AG08395 (cell line): ENCODE data around the gene SMCO3.

ENCODE experiments used
- DNase-seq: peaks from one replicate; pipeline ENCODE4 v3.0.0; 2012; ENCODE audit warnings: mixed read lengths, low spot score

SMCO3 gene

DNA sequence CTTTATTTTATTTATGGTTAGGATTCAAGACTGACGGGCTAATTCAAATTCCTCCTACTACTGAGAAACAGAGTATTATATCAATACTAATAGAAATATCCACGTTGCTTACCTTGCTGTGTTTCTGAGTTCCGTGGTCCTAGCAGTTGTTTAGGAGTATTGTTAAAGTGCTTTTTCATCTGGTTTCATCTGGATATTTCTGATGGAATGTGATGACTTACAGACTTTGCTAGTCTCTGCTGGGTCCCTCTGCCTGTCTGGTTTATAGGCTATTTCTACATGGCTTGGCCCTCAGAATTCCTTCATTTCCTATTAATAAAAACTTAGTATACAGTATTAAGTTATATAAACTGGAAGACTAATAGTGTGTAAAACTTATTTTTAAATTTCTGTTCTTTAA is at the start of gene SMCO3:
Gene SMCO3, minus strand, starts transcription at position 169 of the 400 bp plus-strand sequence. CDS start 7,502 bp downstream, outside the sequence.
- no peak for DNase-seq

DNA sequence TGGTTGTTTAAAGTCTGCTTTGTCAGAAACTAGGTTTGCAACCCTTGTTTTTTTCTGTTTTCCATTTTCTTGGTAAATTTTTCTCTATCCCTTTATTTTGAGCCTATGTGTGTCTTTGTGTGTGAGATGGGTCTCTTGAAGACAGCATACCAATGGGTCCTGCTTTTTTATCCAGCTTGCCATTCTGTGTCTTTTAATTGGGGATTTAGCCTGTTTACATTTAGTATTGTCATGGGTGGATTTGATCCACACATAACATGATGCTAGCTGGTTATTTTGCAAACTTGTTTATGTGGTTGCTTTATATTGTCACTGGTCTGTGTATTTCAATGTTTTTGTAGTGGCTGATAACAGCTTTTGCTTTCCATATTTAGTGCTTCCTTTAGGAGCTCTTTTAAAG is 46.5 kb upstream of the SMCO3 start:
- DNase-seq = no peak

DNA sequence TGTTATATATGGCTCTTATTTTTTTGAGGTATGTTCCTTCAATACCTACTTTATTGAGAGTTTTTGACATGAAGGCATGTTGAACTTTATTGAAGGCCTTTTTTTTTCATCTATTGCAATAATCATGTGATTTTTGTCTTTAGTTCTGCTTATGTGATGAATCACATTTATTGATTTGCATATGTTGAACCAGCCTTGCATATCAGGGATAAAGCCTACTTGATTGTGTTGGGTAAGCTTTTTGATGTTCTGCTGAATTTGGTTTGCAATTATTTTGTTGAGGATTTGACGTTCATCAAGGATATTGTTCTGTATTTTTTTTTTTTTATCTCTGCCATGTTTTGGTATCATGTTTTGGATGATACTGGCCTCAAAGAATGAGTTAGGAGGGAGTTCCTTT is 44.5 kb upstream of the SMCO3 start:
- no peak for DNase-seq

DNA sequence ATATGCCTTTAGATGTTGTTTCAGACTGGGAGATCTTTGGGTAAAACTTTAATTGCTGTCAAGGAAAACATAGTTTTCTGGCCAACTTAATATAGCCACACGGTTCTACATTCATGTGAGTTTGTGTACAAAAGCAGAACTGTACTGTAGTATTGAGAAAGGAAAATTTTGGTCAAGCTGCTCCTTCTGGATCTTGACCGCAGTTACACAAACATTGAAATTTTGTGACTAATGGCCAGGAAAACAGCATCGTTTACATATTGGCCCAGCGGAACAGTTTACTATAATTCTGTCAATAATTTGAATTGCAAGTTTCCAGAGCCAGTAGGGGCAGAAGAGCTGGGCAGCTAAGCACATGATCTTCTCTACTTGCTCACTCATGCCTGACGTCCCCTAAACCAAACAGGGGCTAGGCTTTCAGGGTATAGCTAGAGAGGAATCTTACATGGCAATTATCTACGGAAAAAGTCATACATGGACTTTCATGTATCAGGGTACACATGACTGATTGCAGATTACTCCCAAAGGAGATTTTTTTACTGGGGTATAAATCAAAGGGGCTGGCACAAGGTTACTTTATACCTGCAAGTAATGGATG is 40.7 kb upstream of the SMCO3 start:
- peak; percentile 32 for DNase-seq

DNA sequence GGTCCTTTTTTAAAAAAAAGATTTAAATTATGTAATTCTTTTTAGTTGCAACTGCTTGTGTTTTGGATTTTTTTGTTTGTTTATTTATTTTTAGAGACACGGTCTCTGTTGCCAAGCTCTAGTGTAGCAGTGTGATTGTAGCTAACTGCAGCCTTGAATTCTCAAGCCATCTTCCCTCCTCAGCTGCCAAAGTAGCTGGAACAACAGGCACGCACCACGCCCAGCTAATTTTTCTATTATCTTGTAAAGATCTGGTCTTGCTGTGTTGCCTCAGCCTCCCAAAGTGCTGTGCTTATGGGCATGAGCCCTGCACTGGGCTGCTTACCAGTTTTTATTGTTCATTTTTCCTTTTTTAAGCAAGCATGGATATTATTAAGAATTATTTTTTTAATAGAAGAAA is 40.0 kb upstream of the SMCO3 start:
- DNase-seq = no peak

DNA sequence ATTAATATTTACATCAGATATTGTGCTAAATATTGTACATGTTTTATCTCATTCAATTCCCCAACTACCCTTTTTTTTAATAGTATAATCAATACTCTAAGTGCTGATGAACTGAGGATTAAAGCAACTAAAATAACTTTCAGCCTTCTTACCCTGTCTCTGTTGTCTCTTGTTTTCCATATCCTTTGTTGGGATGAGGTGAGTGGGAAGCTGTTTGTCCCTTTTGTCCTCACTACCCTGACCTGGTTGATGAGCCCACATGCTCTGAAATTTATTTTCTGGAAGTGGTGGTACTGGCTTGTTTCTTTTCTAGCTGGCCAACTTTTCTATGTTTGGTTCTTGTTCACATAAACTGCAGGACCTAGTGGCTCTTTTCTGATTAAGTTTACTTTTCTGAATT is 38.9 kb upstream of the SMCO3 start:
- no peak for DNase-seq

DNA sequence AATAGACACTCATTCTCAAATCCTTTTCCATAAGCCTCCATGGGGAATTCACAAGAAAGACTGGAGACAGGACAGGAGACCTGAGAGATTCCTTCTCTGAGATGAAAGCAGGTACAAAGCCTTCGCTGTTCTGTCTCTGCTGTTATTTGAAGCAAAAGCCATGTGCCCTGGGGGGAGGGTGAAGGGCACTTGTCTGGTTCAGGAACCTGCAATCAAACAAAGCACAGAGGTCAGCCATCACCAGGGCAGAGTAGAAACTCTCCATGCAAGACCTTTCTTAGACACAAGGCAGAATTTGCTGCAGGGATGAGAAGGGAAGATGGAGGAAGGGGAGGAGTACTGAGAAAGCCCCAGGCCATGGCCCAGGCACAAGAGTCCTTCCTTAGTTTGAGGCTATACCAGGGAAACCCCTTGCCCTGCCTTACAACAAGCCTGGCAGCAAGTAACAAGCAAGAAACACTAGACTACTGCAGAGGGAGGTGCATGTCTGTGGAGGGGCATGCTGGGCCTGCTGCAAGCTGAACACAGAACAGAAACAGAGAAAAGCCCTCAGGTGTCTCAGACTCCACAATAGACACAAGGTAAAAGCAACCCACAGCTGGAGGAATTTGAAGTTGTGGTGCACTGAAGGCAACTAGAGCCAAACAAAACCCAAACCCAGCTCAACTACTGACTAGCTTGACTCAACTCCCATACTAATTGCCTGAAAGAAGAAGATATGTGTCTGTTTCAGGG is 37.1 kb upstream of the SMCO3 start:
- DNase-seq = no peak

DNA sequence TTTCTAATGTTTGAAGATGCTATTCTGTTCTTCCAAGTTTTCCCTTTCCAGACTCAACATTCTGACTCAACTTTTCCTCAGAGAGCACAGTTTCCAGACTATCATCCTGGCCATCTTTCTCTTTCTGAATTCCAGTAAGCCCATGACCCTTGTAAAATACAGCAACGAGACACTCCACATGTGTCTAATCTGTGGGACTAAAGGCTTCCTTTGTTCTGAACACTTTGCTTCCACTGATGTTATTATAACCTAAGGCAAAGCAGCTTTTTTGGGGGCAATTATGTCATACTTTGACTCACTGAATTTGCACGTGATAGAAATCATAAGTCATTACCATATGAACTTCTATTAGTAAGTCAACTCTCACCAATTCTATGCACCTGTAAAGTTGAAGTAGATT is 35.7 kb upstream of the SMCO3 start:
- DNase-seq = no peak

DNA sequence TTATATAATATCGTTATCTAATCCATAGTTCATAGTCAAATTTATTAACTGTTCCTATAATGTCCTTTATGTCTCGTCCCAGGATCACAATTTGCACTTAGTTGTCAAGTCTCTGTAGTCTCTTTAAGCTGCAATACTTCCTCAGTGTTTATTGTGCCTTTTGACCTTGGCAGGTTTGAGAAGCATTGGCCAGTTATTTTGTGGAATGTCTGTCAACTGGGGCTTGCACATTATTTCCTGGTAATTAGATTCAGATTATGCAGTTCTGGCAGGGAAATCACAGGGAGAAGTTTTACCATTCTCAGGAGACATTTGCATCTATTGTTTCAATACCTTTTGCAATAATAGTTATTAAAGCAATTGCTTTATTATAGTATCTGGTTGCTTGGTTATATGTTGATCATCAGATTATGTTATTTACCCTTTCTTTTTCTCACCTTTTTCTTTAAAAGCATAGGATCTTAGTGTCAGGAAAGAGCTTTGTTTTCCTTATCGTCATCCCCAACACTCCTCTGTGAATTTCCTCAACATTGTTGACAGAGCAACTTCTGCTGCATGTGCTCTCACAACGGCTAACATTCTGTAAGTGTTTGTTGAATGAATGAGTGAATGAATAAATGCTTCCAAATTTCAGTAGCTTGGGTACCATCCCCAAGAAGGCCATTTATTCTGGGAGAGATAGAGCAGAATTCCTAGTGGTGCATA is 33.0 kb upstream of the SMCO3 start:
- DNase-seq = no peak

DNA sequence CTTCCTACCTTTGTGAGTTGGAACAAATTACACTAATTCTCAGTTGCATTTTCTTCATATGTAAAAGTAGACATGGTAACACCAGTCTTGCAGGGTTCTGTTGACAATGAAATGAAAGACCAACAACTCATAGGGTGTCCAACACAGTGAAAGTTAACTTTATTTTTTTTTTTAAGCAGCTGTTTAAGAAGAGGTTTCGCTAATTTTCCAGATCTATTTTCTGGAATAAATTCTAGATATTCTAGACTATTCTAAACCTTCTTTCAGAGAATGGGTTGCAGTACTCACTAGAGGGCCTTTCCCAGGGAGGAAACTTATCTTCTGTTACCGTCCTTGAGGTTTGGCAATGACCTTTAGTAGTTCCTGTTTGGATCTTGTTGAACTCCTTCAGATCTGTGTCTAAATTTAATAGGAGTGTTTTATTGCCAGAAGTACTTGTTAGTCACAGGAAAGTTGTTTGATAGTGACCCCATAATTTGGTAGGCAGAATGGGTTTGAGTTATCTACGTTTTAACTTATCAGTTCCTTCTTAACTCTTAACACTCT is 32.1 kb upstream of the SMCO3 start:
- no peak for DNase-seq

DNA sequence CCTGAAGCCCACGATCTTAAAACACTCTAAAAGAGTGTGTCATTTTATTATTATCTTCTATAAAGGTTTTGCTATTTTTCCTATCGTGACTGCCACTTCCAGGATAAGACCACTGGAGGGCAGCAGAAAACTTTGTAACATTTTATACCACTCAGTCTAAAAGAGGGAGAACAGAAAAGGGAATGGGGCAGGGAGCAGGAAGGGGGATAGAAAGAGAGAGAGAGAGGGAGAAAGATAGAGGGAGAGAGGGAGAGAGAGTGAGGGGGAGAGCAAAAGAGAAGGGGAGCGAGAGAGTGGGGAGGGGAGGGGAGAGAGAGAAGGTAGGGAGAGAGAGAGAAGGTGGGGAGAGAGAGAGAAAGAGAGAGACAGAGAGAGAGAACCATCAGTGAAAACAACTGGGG is 31.4 kb upstream of the SMCO3 start:
- DNase-seq = peak; percentile 63

DNA sequence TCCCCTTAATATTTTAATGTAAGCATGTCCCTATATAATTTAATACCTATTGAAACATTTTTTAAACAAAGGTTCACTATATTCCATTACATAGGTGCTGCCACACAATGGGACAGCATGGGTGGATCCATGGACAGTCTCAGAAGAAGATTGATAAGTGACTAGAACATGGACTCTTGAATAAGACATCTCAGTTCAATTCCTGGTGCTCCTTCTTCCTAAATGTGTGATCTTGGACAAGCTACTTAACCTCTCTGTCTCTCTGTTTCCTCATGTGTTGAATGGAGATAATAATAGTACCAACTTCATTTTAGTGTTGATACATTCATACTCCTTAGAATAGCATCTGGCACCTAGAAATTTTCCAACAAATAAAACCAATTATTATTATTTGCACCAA is 30.4 kb upstream of the SMCO3 start:
- no peak for DNase-seq

DNA sequence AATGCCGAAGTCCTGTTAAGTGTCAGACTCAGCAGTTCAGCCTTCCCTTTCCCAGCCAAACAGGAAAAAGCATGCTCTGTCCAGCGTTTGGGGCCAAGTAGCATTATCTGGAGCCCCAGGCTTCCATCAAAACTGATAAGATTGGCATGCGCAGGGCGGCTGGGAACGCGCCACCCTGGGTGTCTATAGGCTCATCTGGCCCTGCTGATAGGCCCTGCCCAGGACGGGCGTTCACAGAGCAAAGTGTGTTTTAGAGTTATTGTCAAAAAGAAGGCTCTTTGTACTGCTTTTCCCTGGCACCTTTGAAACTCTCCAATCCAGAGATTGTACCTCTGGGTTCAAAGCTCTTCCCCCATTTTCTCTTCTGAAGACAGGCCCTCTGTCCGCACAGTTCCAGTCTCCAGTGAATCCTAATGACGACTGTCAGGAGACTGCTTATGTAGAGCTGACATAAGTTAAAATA is 29.5 kb upstream of the SMCO3 start, which contains the start of gene ART4:
Gene ART4, minus strand, starts transcription at position 102 of the 463 bp plus-strand sequence. CDS start 413 bp downstream, outside the sequence.
- DNase-seq = no peak

DNA sequence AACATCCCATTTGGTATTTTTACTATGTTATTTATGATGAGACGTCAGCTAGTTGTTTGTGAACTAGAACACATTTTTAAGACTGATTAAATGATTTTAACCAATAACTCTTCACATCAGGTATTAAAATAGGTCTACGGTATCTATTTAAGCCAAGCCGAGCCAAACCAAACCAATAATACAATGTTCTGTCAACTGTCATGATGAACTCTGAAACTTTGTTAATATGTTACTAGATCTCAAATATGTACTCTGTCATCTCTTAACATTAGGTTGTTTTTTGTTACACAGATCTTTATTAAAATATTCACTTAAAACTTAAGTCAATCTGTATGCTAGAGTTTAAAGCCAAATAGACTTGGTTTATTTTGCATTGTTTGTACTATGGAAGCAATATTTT is 28.3 kb upstream of the SMCO3 start:
- DNase-seq = no peak

DNA sequence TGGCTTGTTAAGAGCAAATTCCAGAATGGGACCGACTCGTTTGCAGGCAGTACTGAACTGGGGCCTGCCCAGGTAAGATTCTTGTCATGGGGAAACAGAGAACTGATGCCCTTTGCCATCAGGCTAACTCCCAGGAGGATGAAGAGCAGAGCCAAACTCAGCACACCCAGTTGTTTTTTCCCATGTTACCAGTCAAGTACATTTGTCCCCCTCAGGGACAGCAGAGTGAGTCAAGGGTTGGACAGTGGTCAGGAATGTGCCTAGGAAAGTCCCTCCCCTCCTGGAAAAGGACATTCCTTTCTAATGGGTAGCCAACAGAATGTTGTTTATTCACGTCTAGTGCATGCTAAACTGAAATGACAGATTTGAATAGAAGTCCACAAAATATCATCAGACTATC is 27.8 kb upstream of the SMCO3 start:
- DNase-seq = peak; percentile 79

DNA sequence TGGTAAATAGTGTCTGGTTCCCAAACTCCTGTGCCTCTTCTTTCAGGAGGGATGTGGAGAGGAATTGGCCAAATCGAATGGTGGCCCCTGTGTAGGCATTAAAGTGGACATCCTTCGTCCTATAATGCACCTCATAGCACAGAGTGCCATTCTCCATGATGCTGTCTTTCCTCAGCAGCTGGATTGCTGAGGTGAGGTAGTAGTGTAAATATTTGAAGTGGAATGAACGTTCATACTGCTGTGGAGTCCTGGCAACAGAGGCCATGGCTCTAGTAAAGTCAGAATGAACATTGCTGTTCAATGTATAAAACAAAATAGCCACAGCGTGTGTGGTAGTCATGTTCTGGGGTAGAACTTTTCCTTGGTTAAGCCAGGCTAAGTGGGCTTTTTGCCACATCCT is 26.6 kb upstream of the SMCO3 start:
- DNase-seq = no peak

DNA sequence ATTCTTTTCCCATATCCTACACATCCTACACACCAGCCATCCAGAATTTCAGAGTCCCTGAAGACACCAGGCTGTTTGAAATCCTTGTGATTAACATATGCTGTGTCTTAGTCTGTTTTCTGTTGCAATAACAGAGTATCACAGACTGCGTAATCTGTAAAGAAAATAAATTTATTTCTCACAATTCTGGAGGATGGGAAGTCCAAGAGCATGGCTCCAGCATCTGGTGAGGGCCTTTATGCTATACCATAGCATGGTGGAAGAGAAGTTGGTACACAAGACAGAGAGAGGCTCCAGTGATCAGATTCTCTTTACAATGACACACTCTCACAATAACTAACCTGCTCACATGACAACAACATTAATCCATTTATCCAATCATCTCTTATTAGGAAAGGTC is 25.3 kb upstream of the SMCO3 start:
- DNase-seq = no peak

DNA sequence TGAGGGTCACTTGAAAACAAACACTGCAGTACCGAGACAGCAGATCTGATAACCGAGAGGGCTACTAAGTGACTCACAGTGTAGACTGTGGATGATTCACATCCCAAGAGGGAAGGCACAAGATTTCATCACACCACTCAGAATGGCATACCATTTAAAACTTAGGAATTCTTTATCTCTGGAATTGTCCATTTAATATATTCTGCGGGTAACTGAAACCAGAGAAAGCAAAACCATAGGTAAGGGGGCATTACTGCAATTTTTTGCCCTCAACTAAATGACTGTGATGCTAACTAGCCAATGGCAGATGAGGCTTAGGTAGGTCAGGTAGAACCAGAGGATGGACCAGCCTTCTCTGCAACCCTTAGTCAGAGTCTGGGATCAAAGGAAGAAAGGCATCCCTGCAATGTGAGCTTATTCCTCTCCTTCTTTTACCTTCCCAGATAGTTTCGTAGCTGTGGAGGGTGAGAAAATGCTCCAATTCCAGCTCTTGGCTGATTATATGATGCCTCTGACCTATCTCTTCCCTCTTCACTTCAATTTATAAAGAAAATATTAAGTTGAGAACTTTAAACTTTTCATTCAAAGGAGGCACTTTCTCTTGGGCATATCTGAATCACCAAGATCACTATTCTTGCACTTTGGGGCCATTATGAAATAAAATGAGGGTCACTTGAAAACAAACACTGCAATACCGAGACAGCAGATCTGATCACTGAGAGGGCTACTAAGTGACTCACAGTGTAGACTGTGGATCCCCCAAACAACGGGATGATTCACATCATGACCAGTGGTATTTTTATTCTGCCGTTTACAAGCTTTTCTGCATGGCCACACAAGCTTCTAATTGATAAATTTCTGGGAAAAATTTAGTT is 22.6 kb upstream of the SMCO3 start:
- peak; percentile 58 for DNase-seq

DNA sequence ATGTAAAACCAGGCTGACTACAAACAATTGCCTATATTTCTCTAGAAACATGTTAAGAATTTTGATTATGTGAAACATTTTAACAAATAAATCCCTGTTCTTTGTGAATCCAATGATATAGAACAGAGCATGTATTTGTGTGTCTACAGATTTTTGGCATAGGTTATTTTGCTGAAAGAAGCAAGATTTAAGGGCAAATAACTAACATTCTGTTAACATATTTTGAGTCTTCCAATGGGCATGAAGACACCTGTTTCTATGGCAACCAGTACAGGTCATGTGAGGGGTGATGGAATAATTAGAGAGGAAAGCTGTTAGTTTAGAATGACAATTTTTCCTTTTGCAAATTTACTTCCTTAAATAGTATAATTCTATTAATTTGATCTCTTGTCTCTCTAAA is 20.5 kb upstream of the SMCO3 start:
- no peak for DNase-seq

DNA sequence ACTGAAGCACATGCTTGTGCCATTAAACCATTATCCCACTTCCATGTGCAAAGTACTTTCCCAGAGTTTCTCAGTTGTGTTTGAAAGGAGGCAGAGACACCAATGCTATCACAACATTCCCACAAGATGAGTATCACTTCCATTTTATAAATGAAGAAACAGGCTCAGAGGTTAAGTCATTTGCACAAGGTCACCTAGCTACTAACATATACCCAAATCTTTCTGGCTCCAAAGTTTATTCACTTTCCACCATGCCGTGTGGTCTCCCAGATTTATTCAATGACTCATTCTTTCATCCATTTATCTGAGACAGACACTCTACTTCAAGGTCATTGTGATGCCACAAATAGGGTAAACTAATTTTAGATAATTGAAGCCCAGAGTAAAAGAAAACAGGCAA is 20.0 kb upstream of the SMCO3 start:
- DNase-seq = no peak

DNA sequence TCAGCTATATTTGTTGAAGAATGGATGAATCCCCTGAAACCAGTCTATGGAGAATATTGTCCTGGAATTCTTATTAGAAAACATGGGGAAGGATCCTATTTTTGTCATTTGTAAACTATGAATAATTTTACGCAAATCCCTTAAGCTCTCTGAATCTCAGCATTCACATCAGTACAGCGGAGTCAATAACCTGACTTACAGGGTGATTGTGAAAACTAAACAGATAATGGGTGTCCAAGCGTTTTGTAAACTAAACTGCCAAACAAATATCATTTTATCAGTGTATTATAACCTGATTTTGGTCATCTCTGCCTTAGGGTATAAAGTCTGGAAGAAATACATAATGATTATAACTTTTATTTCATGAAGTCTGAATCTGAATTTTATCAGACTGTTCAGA is 19.4 kb upstream of the SMCO3 start:
- no peak for DNase-seq

DNA sequence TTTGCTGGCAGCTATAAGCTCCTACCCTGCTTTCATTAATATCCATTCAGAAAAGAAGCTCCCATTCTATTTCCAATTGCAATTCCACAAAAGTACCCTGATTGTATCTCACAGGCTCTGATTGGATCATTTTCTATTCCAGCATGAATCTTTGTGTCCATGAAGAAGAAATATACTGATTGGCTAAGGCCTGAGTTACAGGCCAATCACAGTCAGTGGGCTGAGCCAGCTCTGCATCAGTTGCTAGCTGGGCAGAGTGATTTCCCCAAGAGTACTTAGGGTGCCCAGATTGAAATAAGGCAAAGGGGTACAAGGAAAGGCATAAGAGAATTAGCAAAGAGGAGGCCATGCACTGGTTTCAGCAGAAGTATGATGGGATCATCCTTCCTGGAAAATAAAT is 14.9 kb upstream of the SMCO3 start:
- DNase-seq = peak; percentile 21
